SJSA1 (cell line): ENCODE measurements around the gene NPW. TPM values are rescaled to one million over a fixed set of nuclear protein-coding genes. Genes with fewer than 3 reads are reported as not detected.

Experiments used
- DNase-seq, 2 experiments: peaks; one replicate each; pipeline ENCODE4 v3.0.0-alpha.2; 2015 to 2020; ENCODE audit warnings: low spot score in 2 of 2, low read depth in 1 of 2
- H3K27ac ChIP-seq: fragments of 250-450 bp; sonication (Bioruptor Pico); 2 replicates; pipeline ENCODE4 v1.5.1; 2020; ENCODE audit warnings: mild to moderate bottlenecking, moderate library complexity
- H3K27me3 ChIP-seq: fragments of 250-450 bp; sonication (Bioruptor Pico); replicated peaks from 2 replicates; pipeline ENCODE4 v1.5.1; 2020; ENCODE audit warnings: mild to moderate bottlenecking, moderate library complexity
- H3K36me3 ChIP-seq: fragments of 250-450 bp; sonication (Bioruptor Pico); 2 replicates; pipeline ENCODE4 v1.5.1; 2020; ENCODE audit warnings: mild to moderate bottlenecking
- H3K4me1 ChIP-seq: fragments of 250-450 bp; sonication (Bioruptor Pico); replicated peaks from 2 replicates; pipeline ENCODE4 v1.6.1; 2021; ENCODE audit warnings: mild to moderate bottlenecking
- H3K4me3 ChIP-seq: fragments of 250-450 bp; sonication (Bioruptor Pico); 2 replicates; pipeline ENCODE4 v1.5.1; 2020; ENCODE audit warnings: mild to moderate bottlenecking
- H3K9me3 ChIP-seq: fragments of 250-450 bp; sonication (Bioruptor Pico); replicated peaks from 2 replicates; pipeline ENCODE4 v1.5.1; 2020; ENCODE audit warnings: mild to moderate bottlenecking
- total RNA-seq: library from RNA; depleted of rRNA; stranded (reverse); fragments of >200 nt; shearing (Covaris generic); gene quantifications from 2 replicates; pipeline ENCODE4 v1.2.3, GENCODE V29; 2014

Gene NPW
- total RNA-seq, 1 experiment from 2014 or later = not detected

GRCh38 chr16:1980030-1980769 lies 39.4 kb upstream of the NPW start:
- no peak overlapping the region for H3K27ac ChIP-seq
- no peaks in the 10 kb centered on the region for H3K9me3 ChIP-seq
- peaks cover 16% of the 10 kb centered on the region for H3K4me1 ChIP-seq
- peaks cover 27% of the 10 kb centered on the region for H3K27me3 ChIP-seq
- H3K36me3 ChIP-seq = peaks cover 52% of the 10 kb centered on the region
- no peak overlapping the region for H3K4me3 ChIP-seq
- no peak for DNase-seq

GRCh38 chr16:1980770-1981087 lies 38.9 kb upstream of the NPW start:
- Histone ChIP-seq H3K36me3 (peaks cover 52% of the 10 kb centered on the region), H3K4me3 (no peak overlapping the region), H3K27me3 (peaks cover 27% of the 10 kb centered on the region), H3K4me1 (peaks cover 19% of the 10 kb centered on the region), H3K9me3 (no peaks in the 10 kb centered on the region), H3K27ac (no peak overlapping the region)
- DNase-seq = no peak

GRCh38 chr16:1981398-1981836 lies 38.2 kb upstream of the NPW start, which contains the start of gene NOXO1:
Gene NOXO1, minus strand, starts transcription at chr16:1981469. Its CDS starts 290 bp downstream, at chr16:1981179.
- peaks cover 52% of the 10 kb centered on the region for H3K36me3 ChIP-seq
- no peak within 1 kb of the TSS for H3K27ac ChIP-seq
- H3K9me3 ChIP-seq = no peaks in the 10 kb centered on the region
- H3K4me1 ChIP-seq = peaks cover 19% of the 10 kb centered on the region
- H3K27me3 ChIP-seq = peaks cover 27% of the 10 kb centered on the region
- H3K4me3 ChIP-seq = no peak within 1 kb of the TSS
- DNase-seq = no peak

GRCh38 chr16:1982013-1982433 lies 37.6 kb upstream of the NPW start:
- H3K27me3 ChIP-seq = peaks cover 27% of the 10 kb centered on the region
- H3K4me1 ChIP-seq = peaks cover 19% of the 10 kb centered on the region
- no peak overlapping the region for H3K27ac ChIP-seq
- H3K4me3 ChIP-seq = no peak overlapping the region
- H3K9me3 ChIP-seq = no peaks in the 10 kb centered on the region
- DNase-seq = no peak
- peaks cover 52% of the 10 kb centered on the region for H3K36me3 ChIP-seq

- Histone ChIP-seq H3K4me3 (peak overlapping the region; percentile 94), H3K9me3 (no peaks in the 10 kb centered on the region), H3K36me3 (peaks cover 47% of the 10 kb centered on the region), H3K27ac (no peak overlapping the region), H3K27me3 (peaks cover 27% of the 10 kb centered on the region), H3K4me1 (peaks cover 19% of the 10 kb centered on the region)
- DNase-seq = no peak
Observed at GRCh38 chr16:1982991-1983543, 36.5 kb upstream of the NPW start.

GRCh38 chr16:1983544-1984346 lies 35.8 kb upstream of the NPW start, which contains the start of gene GFER:
Gene GFER, plus strand, starts transcription at chr16:1984193. Its CDS starts 26 bp downstream, at chr16:1984219.
- Histone ChIP-seq H3K9me3 (no peaks in the 10 kb centered on the region), H3K36me3 (peaks cover 41% of the 10 kb centered on the region), H3K27ac (peak within 1 kb of the TSS; percentile 44; the same call in 1 of the 2 replicates), H3K4me3 (peak within 1 kb of the TSS; percentile 94), H3K27me3 (peaks cover 27% of the 10 kb centered on the region), H3K4me1 (peaks cover 19% of the 10 kb centered on the region)
- DNase-seq = peak; percentile 86 to 94

- DNase-seq = no peak
- Histone ChIP-seq H3K27me3 (peaks cover 29% of the 10 kb centered on the region), H3K4me1 (peaks cover 19% of the 10 kb centered on the region), H3K27ac (peak overlapping the region; percentile 44; the same call in 1 of the 2 replicates), H3K36me3 (peaks cover 32% of the 10 kb centered on the region), H3K9me3 (no peaks in the 10 kb centered on the region), H3K4me3 (peak overlapping the region; percentile 94)
Observed at GRCh38 chr16:1984347-1985225, 35.0 kb upstream of the NPW start.

GRCh38 chr16:1985466-1986150 lies 34.0 kb upstream of the NPW start:
- peaks cover 32% of the 10 kb centered on the region for H3K36me3 ChIP-seq
- no peak overlapping the region for H3K27ac ChIP-seq
- peaks cover 26% of the 10 kb centered on the region for H3K27me3 ChIP-seq
- DNase-seq = no peak
- no peaks in the 10 kb centered on the region for H3K9me3 ChIP-seq
- peak overlapping the region; percentile 94; the same call in 1 of the 2 replicates for H3K4me3 ChIP-seq
- H3K4me1 ChIP-seq = peaks cover 28% of the 10 kb centered on the region

- H3K27ac ChIP-seq = no peak overlapping the region
- H3K36me3 ChIP-seq = peaks cover 32% of the 10 kb centered on the region
- no peak overlapping the region for H3K4me3 ChIP-seq
- H3K27me3 ChIP-seq = peaks cover 17% of the 10 kb centered on the region
- peaks cover 3% of the 10 kb centered on the region for H3K9me3 ChIP-seq
- H3K4me1 ChIP-seq = peaks cover 35% of the 10 kb centered on the region
- no peak for DNase-seq
Observed at GRCh38 chr16:1987198-1987597, 32.4 kb upstream of the NPW start.

GRCh38 chr16:1989209-1990100 lies 30.1 kb upstream of the NPW start, which contains the start of gene SYNGR3:
Gene SYNGR3, plus strand, starts transcription at chr16:1989970. Its CDS starts 133 bp downstream, at chr16:1990103.
- Histone ChIP-seq H3K4me1 (peaks cover 29% of the 10 kb centered on the region), H3K36me3 (peaks cover 29% of the 10 kb centered on the region), H3K27ac (no peak within 1 kb of the TSS), H3K4me3 (peak within 1 kb of the TSS; percentile 23), H3K27me3 (peaks cover 12% of the 10 kb centered on the region), H3K9me3 (peaks cover 7% of the 10 kb centered on the region)
- DNase-seq = no peak

GRCh38 chr16:1990101-1990350 lies 29.6 kb upstream of the NPW start:
- H3K27me3 ChIP-seq = peaks cover 12% of the 10 kb centered on the region
- no peak for DNase-seq
- H3K36me3 ChIP-seq = peaks cover 24% of the 10 kb centered on the region
- H3K4me1 ChIP-seq = peaks cover 24% of the 10 kb centered on the region
- H3K4me3 ChIP-seq = peak overlapping the region; percentile 23
- H3K9me3 ChIP-seq = peaks cover 7% of the 10 kb centered on the region
- no peak overlapping the region for H3K27ac ChIP-seq
